SH-SY5Y (cell line): ENCODE data around the gene SOCS6.

ENCODE experiments used
- GATA2 ChIP-seq: IDR thresholded peaks from 2 replicates; pipeline ENCODE4 v1.6.1; 2011; ENCODE audit warnings: mild to moderate bottlenecking, low read depth, low read length
- GATA3 ChIP-seq: IDR thresholded peaks from 2 replicates; pipeline ENCODE4 v1.6.1; 2011; ENCODE audit warnings: low read depth, mild to moderate bottlenecking, low read length, moderate library complexity

SOCS6 gene

DNA sequence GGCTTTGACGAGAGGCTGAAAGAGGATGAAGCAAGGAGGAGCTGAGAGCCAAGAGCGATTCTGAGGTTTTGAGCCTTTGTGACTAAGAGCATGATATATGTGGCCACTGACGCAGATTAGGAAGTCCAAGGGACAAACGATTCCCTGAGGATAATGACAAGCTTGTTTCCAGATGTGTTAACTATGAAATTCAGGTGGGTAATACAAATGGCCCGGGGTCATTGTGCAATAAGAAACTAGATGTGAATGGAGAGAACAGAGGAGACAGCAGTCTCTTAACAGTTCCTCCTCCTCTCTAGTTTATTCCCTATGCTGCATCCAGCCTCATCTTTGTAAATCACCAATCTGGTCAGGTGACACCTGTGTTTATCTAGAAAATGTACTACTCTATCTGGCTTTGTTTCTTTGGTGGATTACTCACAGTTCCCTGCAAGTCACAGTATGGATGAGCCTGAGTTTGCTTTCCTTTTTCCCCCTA is 84.2 kb downstream of the SOCS6 start:
- no peak for TF ChIP-seq GATA2
- no peak for TF ChIP-seq GATA3

DNA sequence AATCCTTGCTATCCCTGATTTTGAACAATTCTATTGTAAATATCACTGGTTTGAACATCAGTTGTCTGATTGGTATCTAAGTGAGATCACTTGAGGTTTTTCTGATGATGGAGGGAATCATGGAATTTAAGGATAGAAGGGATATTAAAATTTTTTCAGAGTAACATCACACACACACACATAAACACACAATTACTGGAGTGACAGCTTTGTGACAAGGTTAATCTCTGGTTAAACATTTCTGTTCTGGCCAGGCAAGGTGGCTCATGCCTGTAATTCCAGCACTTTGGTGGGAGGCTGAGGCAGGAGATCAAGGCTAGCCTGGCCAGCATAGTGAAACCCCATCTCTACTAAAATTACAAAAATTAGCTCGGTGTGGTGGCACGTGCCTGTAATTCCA is 85.3 kb downstream of the SOCS6 start:
- TF ChIP-seq GATA3 (no peak), GATA2 (no peak)

DNA sequence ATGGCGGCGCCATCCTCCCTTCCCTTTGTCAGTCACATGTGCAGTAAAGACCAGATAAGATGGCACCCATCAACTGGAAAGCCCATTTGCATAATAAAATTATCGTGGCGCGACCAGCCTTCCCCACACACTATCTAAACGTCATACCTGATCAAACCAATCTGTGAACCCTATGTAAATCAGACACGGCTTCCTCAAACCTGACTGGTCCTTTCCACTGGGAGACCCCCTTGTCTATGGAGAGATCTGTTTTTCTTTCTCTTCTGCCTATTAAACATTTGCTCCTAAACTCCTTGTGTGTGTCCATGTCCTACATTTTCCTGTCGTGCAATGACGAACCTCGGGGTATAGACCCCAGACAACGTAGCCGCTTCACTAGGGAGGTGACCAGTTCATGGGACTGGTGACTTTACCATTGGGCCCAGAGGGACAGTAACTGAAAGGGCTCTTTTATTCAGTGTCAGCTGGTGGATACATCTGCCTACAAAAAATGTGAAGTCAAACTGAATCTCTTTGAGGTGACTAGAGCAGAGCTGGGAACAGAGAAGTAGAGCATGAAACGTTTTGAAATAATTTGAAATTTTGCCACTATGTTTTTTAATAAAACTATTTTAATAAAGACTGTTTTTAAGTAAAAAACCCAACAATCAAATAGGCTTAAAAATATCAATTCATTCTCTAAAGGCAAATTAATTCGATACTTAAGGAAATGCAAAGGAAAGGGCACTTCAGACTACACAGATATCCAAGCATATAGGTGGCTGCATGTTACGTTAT is 87.5 kb downstream of the SOCS6 start:
- TF ChIP-seq GATA3 (no peak), GATA2 (no peak)

DNA sequence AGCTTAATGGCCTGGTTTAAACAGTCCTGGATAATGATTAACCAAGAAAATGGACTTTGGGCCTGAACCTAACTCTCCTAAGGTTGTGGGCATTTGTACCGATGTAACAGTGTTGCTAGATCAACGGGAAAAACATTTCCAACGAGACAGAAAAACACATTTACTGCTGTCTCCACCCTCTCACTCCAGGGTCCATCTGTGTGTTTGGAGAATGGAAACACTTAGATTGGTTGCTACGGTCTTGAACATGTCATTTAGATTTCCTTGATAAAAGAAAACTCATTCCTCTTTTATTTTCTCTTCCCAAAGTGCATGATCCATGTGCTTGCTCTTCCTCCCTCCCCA is 88.0 kb downstream of the SOCS6 start:
- no peak for TF ChIP-seq GATA2

DNA sequence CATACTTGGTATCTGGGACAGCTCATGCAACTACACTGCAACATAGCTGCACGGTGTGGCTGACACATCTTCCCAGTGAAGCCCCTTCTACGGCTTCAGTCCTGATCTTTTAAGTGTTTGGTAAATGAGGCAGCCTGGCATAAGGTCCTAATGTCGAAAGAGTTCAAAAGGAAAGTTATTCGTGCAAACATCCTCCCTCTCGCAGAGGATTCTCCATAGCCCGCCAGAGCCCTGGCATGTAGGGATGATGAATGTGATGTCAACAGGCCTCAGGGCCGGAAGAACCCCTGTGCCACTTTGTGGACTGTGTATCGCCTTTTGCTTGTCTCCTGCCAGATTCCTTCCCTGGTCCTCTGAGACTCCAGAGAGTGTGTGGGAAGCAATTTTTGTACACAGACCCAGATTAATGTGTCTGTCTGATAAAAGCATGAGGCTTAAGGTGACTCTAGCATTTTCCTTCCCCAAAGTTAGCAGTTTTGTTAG is 88.5 kb downstream of the SOCS6 start:
- no peak for TF ChIP-seq GATA3
- TF ChIP-seq GATA2: no peak

DNA sequence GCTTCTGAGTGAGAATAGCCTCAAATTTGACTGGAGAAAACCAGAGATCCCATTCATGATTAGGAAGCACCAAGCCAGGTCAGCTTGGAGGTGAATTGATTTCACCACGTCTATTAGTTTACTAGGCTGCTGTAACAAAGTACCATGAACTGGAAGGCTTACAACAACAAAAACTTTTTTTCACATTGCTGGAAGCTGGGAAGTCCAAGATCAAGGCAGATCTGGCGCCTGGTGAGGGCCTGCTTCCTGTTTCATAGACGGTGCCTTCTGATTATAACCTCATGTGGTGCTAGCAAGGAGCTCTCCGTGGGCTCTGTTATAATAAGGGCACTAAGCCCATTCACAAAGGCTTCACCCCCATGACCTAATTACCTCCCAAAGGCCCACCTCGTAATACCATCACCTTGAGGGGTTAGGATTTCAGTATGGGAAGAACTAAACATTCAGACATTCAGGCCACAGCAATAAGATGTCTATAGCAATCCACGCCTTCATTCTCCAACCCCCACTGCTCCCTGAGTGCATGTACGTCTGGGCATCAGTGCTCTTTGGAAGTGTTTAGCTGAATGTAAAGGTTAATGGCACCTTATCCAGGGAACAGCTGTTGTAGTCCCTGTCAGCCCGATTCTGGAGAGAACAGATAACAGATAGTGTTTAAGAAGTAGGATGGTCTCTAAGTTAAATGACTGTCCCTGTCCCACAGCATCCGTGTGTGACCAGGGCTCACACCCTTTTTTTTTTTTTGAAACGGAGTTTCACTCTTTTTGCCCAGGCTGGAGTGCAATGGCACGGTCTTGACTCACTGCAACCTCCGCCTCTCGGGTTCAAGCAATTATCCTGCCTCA is 89.2 kb downstream of the SOCS6 start:
- TF ChIP-seq GATA2 (no peak), GATA3 (no peak)
